HepG2 (cell line): ENCODE measurements around the gene SLC8A2. TPM values are rescaled to one million over a fixed set of nuclear protein-coding genes. Genes with fewer than 3 reads are reported as not detected.

ENCODE experiments used
- ATAC-seq: fragments of 200-7000 bp; cut with Tn5 transposase; 3 replicates; pipeline ENCODE4 v1.9.1; 2020; ENCODE audit warnings: mild to moderate bottlenecking, moderate library complexity
- BruUV-seq: library from RNA; stranded (reverse); fragments of 400-500 nt; replicated peaks from 2 replicates; lab custom pipeline; 2021; lab: Mats Ljungman, UMichigan
- CTCF ChIA-PET: fragments of 300-600 bp; formaldehyde crosslinking; extraction: SDS; loops from one replicate; lab custom pipeline; 2021; ENCODE audit warnings: low total read pairs, inconsistent platforms, low intra/inter-chr PET ratio; lab: Yijun Ruan, JAX
- POLR2A ChIA-PET: fragments of 350-600 bp; sonication (Branson Sonifier 250); formaldehyde crosslinking; loops from one replicate; lab custom pipeline; 2020; ENCODE audit warnings: antibody characterized with exemption, inconsistent platforms; lab: Yijun Ruan, JAX
- DNase-seq: peaks from one replicate; pipeline ENCODE4 v3.0.0-alpha.2; 2015; ENCODE audit warnings: low spot score
- FAIRE-seq: peaks from 3 replicates; lab custom pipeline; 2011; peaks lifted over from hg19 to GRCh38; lab: Jason Lieb, UNC
- H2AFZ ChIP-seq: one replicate; pipeline ENCODE4 v1.6.1; 2011; ENCODE audit warnings: low read length, inconsistent platforms
- H3K27ac ChIP-seq: fragments of 300-600 bp; 3 replicates; pipeline ENCODE4 v1.8.0; 2011; ENCODE audit warnings: mixed run types, mild to moderate bottlenecking, mixed read lengths, low read length, inconsistent platforms; ENCODE audit not compliant: insufficient read depth; ENCODE audit errors: extremely low read length
- H3K27me3 ChIP-seq, 2 experiments: fragments of 200-600 bp in 1 of 2; 2 replicates in 1 of 2; 3 replicates in 1 of 2; pipeline versions ENCODE4 v1.6.0 to v1.8.0; 2011; ENCODE audit warnings: low read length in 2 of 2, mild to moderate bottlenecking in 2 of 2, moderate library complexity in 2 of 2, inconsistent platforms in 1 of 2; ENCODE audit not compliant: insufficient read depth in 2 of 2, control insufficient read depth in 1 of 2
- H3K36me3 ChIP-seq, 2 experiments: fragments of 200-600 bp in 1 of 2; replicated peaks in 1 of 2; 2 replicates in 1 of 2; 3 replicates in 1 of 2; pipeline versions ENCODE4 v1.5.1 to v1.8.0; 2011; ENCODE audit warnings: low read length in 2 of 2, inconsistent platforms in 1 of 2; ENCODE audit not compliant: insufficient read depth in 2 of 2, control insufficient read depth in 1 of 2
- H3K4me1 ChIP-seq: 2 replicates; pipeline ENCODE4 v1.5.1; 2012; ENCODE audit warnings: low read length, inconsistent platforms; ENCODE audit not compliant: insufficient read depth
- H3K4me2 ChIP-seq: 2 replicates; pipeline ENCODE4 v1.6.0; 2011; ENCODE audit warnings: low read depth, low read length, inconsistent platforms
- H3K4me3 ChIP-seq, 3 experiments: fragments of 200-600 bp in 1 of 3; sonication (generic), shearing (Covaris generic) in 1 of 3; replicated peaks in 1 of 3; 2 replicates each; pipeline ENCODE4 v1.5.1; 2011 to 2016; ENCODE audit warnings: low read length in 3 of 3, inconsistent platforms in 2 of 3, low read depth in 2 of 3, mild to moderate bottlenecking in 2 of 3, control low read depth in 1 of 3, mixed read lengths in 1 of 3; ENCODE audit not compliant: insufficient read depth in 1 of 3
- H3K79me2 ChIP-seq: one replicate; pipeline ENCODE4 v1.6.1; 2011; ENCODE audit warnings: low read length, inconsistent platforms; ENCODE audit not compliant: insufficient read depth
- H3K9ac ChIP-seq: 2 replicates; pipeline ENCODE4 v1.6.0; 2011; ENCODE audit warnings: mild to moderate bottlenecking, low read depth, low read length, inconsistent platforms; ENCODE audit not compliant: insufficient read depth
- H3K9me3 ChIP-seq: 2 replicates; pipeline ENCODE4 v1.5.1; 2012; ENCODE audit warnings: mild to moderate bottlenecking, low read length
- H4K20me1 ChIP-seq: 2 replicates; pipeline ENCODE4 v1.6.0; 2011; ENCODE audit warnings: inconsistent platforms, mild to moderate bottlenecking, low read length, moderate library complexity; ENCODE audit not compliant: insufficient read depth
- AGO2 ChIP-seq: fragments of 200-400 bp; formaldehyde crosslinking; optimal IDR thresholded peaks from 2 replicates; pipeline ENCODE3; 2017; ENCODE audit warnings: mild to moderate bottlenecking, low read depth, low read length, moderate library complexity
- ARNT2 ChIP-seq: sonication (generic); formaldehyde crosslinking; IDR thresholded peaks from 2 replicates; pipeline ENCODE4 v1.8.0; 2022; ENCODE audit warnings: mild to moderate bottlenecking, low read depth, missing genetic modification reagents, moderate library complexity
- ELF4 ChIP-seq: sonication (generic); formaldehyde crosslinking; IDR thresholded peaks from 2 replicates; pipeline ENCODE4 v1.5.0; 2020; ENCODE audit warnings: missing genetic modification reagents, mild to moderate bottlenecking, moderate library complexity, borderline replicate concordance
- NRL ChIP-seq: sonication (generic); formaldehyde crosslinking; IDR thresholded peaks from 2 replicates; pipeline ENCODE4 v1.5.0; 2020; ENCODE audit warnings: missing genetic modification reagents, mild to moderate bottlenecking, moderate library complexity, borderline replicate concordance
- PLRG1 ChIP-seq: fragments of 450-650 bp; conservative IDR thresholded peaks from 2 replicates; pipeline ENCODE4 v1.6.1; 2016
- REXO4 ChIP-seq: sonication (generic); formaldehyde crosslinking; IDR thresholded peaks from 2 replicates; pipeline ENCODE4 v1.8.0; 2022; ENCODE audit warnings: missing genetic modification reagents, mild to moderate bottlenecking, borderline replicate concordance
- SNAI1 ChIP-seq: sonication (generic); formaldehyde crosslinking; IDR thresholded peaks from 2 replicates; pipeline ENCODE4 v1.5.0; 2020; ENCODE audit warnings: mild to moderate bottlenecking, missing genetic modification reagents, borderline replicate concordance
- TBL1XR1 ChIP-seq: fragments of 150-350 bp; IDR thresholded peaks from 2 replicates; pipeline ENCODE4 v1.6.1; 2014; ENCODE audit warnings: borderline replicate concordance, low read length; ENCODE audit not compliant: partially characterized antibody
- TRIM24 ChIP-seq: sonication (generic); formaldehyde crosslinking; IDR thresholded peaks from 2 replicates; pipeline ENCODE4 v1.8.0; 2022; ENCODE audit warnings: mild to moderate bottlenecking, missing genetic modification reagents
- ZNF354B ChIP-seq: sonication (generic); formaldehyde crosslinking; IDR thresholded peaks from 2 replicates; pipeline ENCODE4 v1.8.0; 2022; ENCODE audit warnings: mild to moderate bottlenecking, missing genetic modification reagents
- ZNF44 ChIP-seq: sonication (generic); formaldehyde crosslinking; IDR thresholded peaks from 2 replicates; pipeline ENCODE4 v1.5.1; 2020; ENCODE audit warnings: mild to moderate bottlenecking, missing genetic modification reagents
- ZNF564 ChIP-seq: sonication (generic); formaldehyde crosslinking; IDR thresholded peaks from 2 replicates; pipeline ENCODE4 v1.8.1; 2023; ENCODE audit warnings: mild to moderate bottlenecking, missing genetic modification reagents
- ZNF615 ChIP-seq: sonication (generic); formaldehyde crosslinking; IDR thresholded peaks from 2 replicates; pipeline ENCODE4 v1.5.0; 2020; ENCODE audit warnings: mild to moderate bottlenecking, missing genetic modification reagents, borderline replicate concordance
- ZNF792 ChIP-seq: IDR thresholded peaks from 2 replicates; pipeline ENCODE4 v1.6.1; 2016
- ZSCAN25 ChIP-seq: sonication (generic); formaldehyde crosslinking; IDR thresholded peaks from 2 replicates; pipeline ENCODE4 v1.8.0; 2022; ENCODE audit warnings: mild to moderate bottlenecking, missing genetic modification reagents
- WGBS: methylation state at CpG from one replicate; pipeline ENCODE4 v1.1.6; 2017; ENCODE audit warnings: low lambda C conversion rate; 5-methylcytosine and 5-hydroxymethylcytosine counted together
- in situ Hi-C: cut with HindIII; loops from 2 replicates; pipeline ENCODE4 v1.10.0; 2017; ENCODE audit warnings: low pct_unique_long_range_greater_than_20kb; ENCODE audit not compliant: extremely low pct_ligation_motif_present
- intact Hi-C: fragments of 100-400 bp; cut with micrococcal nuclease; formaldehyde crosslinking; loops from one replicate; pipeline ENCODE4 v1.10.0; 2022; ENCODE audit not compliant: unreplicated experiment
- polyA plus RNA-seq, 8 experiments: library from polyadenylated mRNA; depleted of rRNA in 3 of 8; stranded (reverse) in 7 of 8; unstranded in 1 of 8; fragments of >200 nt; fragmentation: Illumina TruSeq in 4 of 8; extraction: Trizol in 4 of 8; gene quantifications; 2 replicates each; pipeline versions ENCODE4 v1.2.1 to v1.2.3, GENCODE V29; 2011 to 2016; ENCODE audit warnings: low read depth in 4 of 8, missing spikeins in 1 of 8, mixed read lengths in 1 of 8; ENCODE audit not compliant: insufficient read depth in 1 of 8
- total RNA-seq, 5 experiments: library from RNA; depleted of rRNA; stranded (reverse); fragments of >200 nt; fragmentation: Illumina TruSeq; extraction: Trizol; gene quantifications; 2 replicates each; pipeline ENCODE4 v1.2.3, GENCODE V29; 2016; ENCODE audit warnings: low read depth in 1 of 5
- TF ChIP-seq, protein P1 (sequence below): sonication (generic); formaldehyde crosslinking; IDR thresholded peaks from 2 replicates; pipeline ENCODE4 v1.4.0; 2020; ENCODE audit warnings: mild to moderate bottlenecking, missing genetic modification reagents
- TF ChIP-seq, protein P2 (sequence below): IDR thresholded peaks from 2 replicates; pipeline ENCODE4 v1.6.1; 2016; ENCODE audit warnings: missing genetic modification reagents, missing compliant biosample characterization
- TF ChIP-seq, protein P3 (sequence below): sonication (generic); IDR thresholded peaks from 2 replicates; pipeline ENCODE4 v1.6.1; 2016; ENCODE audit warnings: low read depth, borderline replicate concordance
- TF ChIP-seq, protein P4 (sequence below): fragments of 450-650 bp; IDR thresholded peaks from 2 replicates; pipeline ENCODE4 v1.6.1; 2016
- TF ChIP-seq, protein P5 (sequence below): sonication (generic); formaldehyde crosslinking; IDR thresholded peaks from 2 replicates; pipeline ENCODE4 v1.4.0; 2020; ENCODE audit warnings: mild to moderate bottlenecking, missing genetic modification reagents

The SLC8A2 gene
- total and polyA plus RNA-seq, 2 of the 13 experiments (the other 11 are each of a cell fraction or from before 2014, with no cell fraction given): 0.02 TPM; not detected in 1

DNA sequence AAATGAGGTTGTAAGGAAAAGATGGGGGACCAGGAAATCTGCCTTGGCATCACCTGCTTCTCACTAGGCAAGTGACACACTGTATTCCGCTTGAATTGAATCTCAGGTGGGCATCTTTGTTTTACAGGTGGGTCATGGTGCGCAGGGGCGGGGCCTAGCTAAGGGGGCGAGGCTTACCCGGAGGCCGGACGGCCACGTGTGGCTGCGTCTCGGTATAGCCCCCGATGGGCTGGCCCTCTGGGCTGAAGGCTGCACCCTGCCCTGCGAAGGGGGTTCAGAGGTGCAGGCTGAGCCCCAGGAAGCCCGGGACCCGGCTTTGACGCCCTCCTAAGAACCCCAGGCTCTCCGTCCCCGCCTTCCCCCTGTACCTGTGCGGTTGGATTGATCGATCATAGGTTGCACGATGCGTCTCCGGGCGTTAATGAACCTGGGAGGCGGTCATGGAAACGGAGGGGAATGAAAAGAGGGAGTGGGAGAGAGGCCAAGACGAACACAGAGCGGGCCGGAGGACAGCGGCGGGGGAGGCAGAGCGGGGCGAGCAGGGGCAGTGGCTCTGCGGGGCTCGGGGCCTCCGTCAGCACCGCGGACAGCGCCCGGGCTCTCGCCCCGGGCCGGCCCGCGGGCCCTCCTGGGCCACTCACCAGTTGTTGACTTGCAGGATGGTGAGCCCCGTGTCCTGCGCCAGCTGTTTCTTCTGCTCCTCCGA is 64.8 kb downstream of the SLC8A2 start:
- Histone ChIP-seq H3K27ac (no peak overlapping the region), H3K79me2 (no peaks in the 10 kb centered on the region), H3K9me3 (no peaks in the 10 kb centered on the region), H3K9ac (no peak overlapping the region), H3K4me2 (no peak overlapping the region), H3K36me3 (no peaks in the 10 kb centered on the region), H3K4me1 (no peaks in the 10 kb centered on the region), H2AFZ (no peak overlapping the region), H4K20me1 (0 out of 2 replicates have a peak, but pooled peaks cover 6% of the 10 kb centered on the region), H3K27me3 (peaks cover 0 to 24% of the 10 kb centered on the region in 2 experiments; a peak in 4 of 5 replicates), H3K4me3 (no peak overlapping the region)
- FAIRE-seq (no peak), DNase-seq (no peak), ATAC-seq (peak; percentile 92)
- in situ Hi-C loops (no loop called here), intact Hi-C loops (no loop called here)
- ChIA-PET POLR2A (no interaction called here), CTCF (no interaction called here)
- no TSS peak for BruUV-seq
- WGBS: 4% methylated on average over 14 of the region's 47 CpGs
- TF ChIP-seq ZNF354B (CRISPR knock-in tag) (no peak), NRL (no peak), ZNF44 (no peak), ZNF615 (CRISPR knock-in tag) (no peak), ZNF792 (CRISPR knock-in tag) (peak; percentile 47; the same call in 1 of the 2 replicates), ZSCAN25 (peak; percentile 59; the same call in 1 of the 2 replicates), TBL1XR1 (no peak), AGO2 (no peak), SNAI1 (CRISPR knock-in tag) (no peak), ZNF564 (no peak), TRIM24 (CRISPR knock-in tag) (no peak), ARNT2 (CRISPR knock-in tag) (peak; percentile 47; the same call in 1 of the 2 replicates), ELF4 (no peak), REXO4 (CRISPR knock-in tag) (no peak), PLRG1 (no peak)
- TF ChIP-seq, protein P1, sequence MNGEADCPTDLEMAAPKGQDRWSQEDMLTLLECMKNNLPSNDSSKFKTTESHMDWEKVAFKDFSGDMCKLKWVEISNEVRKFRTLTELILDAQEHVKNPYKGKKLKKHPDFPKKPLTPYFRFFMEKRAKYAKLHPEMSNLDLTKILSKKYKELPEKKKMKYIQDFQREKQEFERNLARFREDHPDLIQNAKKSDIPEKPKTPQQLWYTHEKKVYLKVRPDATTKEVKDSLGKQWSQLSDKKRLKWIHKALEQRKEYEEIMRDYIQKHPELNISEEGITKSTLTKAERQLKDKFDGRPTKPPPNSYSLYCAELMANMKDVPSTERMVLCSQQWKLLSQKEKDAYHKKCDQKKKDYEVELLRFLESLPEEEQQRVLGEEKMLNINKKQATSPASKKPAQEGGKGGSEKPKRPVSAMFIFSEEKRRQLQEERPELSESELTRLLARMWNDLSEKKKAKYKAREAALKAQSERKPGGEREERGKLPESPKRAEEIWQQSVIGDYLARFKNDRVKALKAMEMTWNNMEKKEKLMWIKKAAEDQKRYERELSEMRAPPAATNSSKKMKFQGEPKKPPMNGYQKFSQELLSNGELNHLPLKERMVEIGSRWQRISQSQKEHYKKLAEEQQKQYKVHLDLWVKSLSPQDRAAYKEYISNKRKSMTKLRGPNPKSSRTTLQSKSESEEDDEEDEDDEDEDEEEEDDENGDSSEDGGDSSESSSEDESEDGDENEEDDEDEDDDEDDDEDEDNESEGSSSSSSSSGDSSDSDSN: no peak
- TF ChIP-seq, protein P2, sequence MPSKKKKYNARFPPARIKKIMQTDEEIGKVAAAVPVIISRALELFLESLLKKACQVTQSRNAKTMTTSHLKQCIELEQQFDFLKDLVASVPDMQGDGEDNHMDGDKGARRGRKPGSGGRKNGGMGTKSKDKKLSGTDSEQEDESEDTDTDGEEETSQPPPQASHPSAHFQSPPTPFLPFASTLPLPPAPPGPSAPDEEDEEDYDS (CRISPR knock-in tag): no peak
- TF ChIP-seq, protein P3, sequence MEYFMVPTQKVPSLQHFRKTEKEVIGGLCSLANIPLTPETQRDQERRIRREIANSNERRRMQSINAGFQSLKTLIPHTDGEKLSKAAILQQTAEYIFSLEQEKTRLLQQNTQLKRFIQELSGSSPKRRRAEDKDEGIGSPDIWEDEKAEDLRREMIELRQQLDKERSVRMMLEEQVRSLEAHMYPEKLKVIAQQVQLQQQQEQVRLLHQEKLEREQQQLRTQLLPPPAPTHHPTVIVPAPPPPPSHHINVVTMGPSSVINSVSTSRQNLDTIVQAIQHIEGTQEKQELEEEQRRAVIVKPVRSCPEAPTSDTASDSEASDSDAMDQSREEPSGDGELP: no peak
- TF ChIP-seq, protein P4, sequence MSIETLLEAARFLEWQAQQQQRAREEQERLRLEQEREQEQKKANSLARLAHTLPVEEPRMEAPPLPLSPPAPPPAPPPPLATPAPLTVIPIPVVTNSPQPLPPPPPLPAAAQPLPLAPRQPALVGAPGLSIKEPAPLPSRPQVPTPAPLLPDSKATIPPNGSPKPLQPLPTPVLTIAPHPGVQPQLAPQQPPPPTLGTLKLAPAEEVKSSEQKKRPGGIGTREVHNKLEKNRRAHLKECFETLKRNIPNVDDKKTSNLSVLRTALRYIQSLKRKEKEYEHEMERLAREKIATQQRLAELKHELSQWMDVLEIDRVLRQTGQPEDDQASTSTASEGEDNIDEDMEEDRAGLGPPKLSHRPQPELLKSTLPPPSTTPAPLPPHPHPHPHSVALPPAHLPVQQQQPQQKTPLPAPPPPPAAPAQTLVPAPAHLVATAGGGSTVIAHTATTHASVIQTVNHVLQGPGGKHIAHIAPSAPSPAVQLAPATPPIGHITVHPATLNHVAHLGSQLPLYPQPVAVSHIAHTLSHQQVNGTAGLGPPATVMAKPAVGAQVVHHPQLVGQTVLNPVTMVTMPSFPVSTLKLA: no peak
- TF ChIP-seq, protein P5, sequence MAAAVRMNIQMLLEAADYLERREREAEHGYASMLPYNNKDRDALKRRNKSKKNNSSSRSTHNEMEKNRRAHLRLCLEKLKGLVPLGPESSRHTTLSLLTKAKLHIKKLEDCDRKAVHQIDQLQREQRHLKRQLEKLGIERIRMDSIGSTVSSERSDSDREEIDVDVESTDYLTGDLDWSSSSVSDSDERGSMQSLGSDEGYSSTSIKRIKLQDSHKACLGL (CRISPR knock-in tag): no peak; the same call in 1 of the 2 replicates
